AG09319 (cell line): ENCODE measurements around the gene AURKAIP1.

Source experiments
- DNase-seq: peaks from one replicate; pipeline ENCODE4 v3.0.0-alpha.2; 2010; ENCODE audit warnings: low read depth; ENCODE audit errors: extremely low read depth
- CTCF ChIP-seq: IDR thresholded peaks from 2 replicates; pipeline ENCODE4 v1.5.1; 2011; ENCODE audit warnings: low read depth, mild to moderate bottlenecking, inconsistent platforms, low read length, moderate library complexity

Gene AURKAIP1

GRCh38 chr1:1341549-1342021, 33.4 kb downstream of the AURKAIP1 start:
- DNase-seq = no peak
- no peak for TF ChIP-seq CTCF

DNA sequence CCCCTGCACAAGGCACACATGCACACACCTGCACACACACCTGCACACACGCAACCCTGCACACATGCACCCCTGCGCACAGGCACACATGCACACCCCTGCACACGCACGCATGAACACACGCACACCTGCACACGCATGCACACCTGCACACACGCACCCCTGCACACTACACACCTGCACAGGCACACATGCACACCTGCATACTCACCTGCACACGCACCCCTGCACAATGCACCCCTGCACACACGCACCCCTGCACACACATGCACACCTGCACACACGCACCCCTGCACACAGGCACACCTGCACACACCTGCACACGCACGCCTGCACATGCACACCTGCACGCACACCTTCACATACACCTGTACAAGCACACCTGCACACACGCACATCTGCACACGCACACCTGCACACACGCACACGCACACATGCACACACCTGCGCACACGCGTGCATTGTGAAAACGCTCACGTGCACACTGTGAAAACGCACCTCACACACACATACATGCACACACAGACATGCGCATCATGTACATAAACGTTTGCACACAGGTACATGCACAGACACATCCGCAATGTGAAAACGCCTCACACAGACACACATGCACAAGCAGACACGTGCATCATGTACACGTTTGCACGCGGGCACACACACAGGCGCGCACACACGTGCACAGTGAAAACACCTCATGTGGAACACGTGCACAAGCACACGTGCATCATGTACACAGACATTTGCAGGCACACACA, 34.0 kb downstream of the AURKAIP1 start:
- DNase-seq = no peak

DNA sequence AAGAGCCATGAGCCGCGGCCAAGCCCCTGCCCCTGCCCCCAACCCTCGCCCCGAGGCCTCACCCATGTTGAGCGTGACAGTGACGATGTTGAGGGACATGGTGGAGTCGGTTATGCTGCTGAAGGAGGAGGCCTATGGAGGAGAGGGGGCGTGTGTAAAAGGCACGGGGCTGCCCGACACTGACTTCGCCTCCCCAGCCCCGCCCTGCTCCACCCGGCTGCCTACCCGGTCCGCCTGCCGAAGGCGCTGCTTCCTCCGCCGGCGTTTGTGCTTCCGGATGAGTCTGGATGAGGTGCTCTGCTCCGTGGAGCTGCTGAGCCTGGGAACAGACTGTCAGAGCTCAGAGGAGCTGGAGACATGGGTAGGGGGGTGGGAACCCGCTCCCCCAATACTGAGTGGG, 34.8 kb downstream of the AURKAIP1 start:
- no peak for DNase-seq
- no peak for TF ChIP-seq CTCF

More for the DNA sequence above, 34.0 kb downstream of the AURKAIP1 start:
- no peak for TF ChIP-seq CTCF

DNA sequence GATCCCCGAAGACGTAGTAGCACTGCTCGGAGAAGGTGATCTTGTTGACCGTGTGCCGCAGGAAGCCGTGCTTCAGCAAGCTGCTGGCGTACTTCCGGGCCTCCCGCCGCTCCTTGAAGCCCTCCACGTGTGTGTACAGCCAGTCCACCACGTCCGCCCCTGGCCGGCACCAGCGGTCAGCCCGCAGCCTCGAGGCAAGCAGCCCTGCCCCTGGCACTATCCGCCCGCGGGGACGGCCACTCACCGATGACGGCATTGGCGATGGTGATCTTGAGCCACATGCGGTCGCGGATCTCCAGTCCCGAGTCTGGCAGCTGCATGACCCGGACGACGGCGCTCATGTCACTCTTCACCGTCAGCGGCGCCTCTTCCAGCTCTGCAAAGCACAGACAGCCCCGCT, 36.7 kb downstream of the AURKAIP1 start:
- no peak for DNase-seq
- no peak for TF ChIP-seq CTCF

- no peak for DNase-seq
- no peak for TF ChIP-seq CTCF
These were observed 37.2 kb downstream of the AURKAIP1 start for GRCh38 chr1:1337793-1338147.

- TF ChIP-seq CTCF = no peak
These were observed 37.8 kb downstream of the AURKAIP1 start for GRCh38 chr1:1336931-1337792.

DNA sequence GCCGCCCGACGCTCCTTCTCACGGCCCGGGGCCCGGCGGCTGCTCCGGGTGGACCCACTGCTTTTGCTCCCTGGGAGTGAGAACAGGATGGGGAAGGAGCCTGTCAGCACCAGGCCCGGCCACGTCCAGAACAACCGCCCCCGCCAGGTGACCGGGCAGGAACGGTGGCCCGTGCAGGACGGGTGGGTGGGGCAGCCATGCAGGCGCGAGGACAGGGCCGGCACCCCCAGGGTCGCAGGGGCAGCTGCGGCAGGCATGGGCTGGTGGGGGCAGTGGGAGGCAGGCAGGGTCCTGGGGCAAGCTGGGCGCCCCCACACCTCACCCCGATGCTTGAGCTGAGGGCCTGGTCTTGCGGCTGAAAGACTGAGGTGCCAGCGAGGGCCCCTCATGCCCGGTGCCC, 38.6 kb downstream of the AURKAIP1 start:
- no peak for TF ChIP-seq CTCF

More at GRCh38 chr1:1336931-1337792, 37.8 kb downstream of the AURKAIP1 start:
- no peak for DNase-seq

More for the DNA sequence above, 38.6 kb downstream of the AURKAIP1 start:
- DNase-seq = no peak
